C4-2B (cell line): ENCODE data around the gene LRP6.

Experiments
- ZFX ChIP-seq: fragments of 450-650 bp; IDR thresholded peaks from 2 replicates; pipeline ENCODE4 v1.6.1; 2017
- TF ChIP-seq, protein P1 (sequence below): fragments of 450-650 bp; conservative IDR thresholded peaks from 2 replicates; pipeline ENCODE4 v1.5.1; 2017; ENCODE audit warnings: mild to moderate bottlenecking

DNA sequence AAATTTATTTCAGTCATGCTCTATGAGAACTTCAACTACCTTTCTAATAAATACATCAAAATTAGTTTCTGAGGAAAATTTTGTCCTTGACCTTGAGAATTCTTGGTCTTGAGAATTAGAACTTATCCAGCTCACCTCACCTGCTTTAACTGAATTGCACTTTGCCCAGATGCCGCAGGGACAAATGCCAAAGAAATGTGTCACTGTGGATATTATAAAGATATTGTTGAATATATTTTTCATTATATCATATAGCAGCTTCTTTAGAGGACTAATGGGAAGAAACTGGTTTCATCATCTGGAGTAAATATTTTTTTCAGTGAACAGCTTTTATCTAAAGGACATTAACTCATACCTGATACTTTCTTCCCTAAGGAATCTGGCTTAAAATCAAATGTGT, 54.1 kb downstream of the LRP6 start:
- TF ChIP-seq, protein P1, sequence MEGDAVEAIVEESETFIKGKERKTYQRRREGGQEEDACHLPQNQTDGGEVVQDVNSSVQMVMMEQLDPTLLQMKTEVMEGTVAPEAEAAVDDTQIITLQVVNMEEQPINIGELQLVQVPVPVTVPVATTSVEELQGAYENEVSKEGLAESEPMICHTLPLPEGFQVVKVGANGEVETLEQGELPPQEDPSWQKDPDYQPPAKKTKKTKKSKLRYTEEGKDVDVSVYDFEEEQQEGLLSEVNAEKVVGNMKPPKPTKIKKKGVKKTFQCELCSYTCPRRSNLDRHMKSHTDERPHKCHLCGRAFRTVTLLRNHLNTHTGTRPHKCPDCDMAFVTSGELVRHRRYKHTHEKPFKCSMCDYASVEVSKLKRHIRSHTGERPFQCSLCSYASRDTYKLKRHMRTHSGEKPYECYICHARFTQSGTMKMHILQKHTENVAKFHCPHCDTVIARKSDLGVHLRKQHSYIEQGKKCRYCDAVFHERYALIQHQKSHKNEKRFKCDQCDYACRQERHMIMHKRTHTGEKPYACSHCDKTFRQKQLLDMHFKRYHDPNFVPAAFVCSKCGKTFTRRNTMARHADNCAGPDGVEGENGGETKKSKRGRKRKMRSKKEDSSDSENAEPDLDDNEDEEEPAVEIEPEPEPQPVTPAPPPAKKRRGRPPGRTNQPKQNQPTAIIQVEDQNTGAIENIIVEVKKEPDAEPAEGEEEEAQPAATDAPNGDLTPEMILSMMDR = no peak
- TF ChIP-seq ZFX = no peak
